HepG2 (cell line): ENCODE measurements around the gene AK8. TPM values are rescaled to one million over a fixed set of nuclear protein-coding genes. Genes with fewer than 3 reads are reported as not detected.

Source experiments
- ATAC-seq: fragments of 200-7000 bp; cut with Tn5 transposase; 3 replicates; pipeline ENCODE4 v1.9.1; 2020; ENCODE audit warnings: mild to moderate bottlenecking, moderate library complexity
- BruUV-seq: library from RNA; stranded (reverse); fragments of 400-500 nt; replicated peaks from 2 replicates; lab custom pipeline; 2021; lab: Mats Ljungman, UMichigan
- CTCF ChIA-PET: fragments of 300-600 bp; formaldehyde crosslinking; extraction: SDS; loops from one replicate; lab custom pipeline; 2021; ENCODE audit warnings: low total read pairs, inconsistent platforms, low intra/inter-chr PET ratio; lab: Yijun Ruan, JAX
- POLR2A ChIA-PET: fragments of 350-600 bp; sonication (Branson Sonifier 250); formaldehyde crosslinking; loops from one replicate; lab custom pipeline; 2020; ENCODE audit warnings: antibody characterized with exemption, inconsistent platforms; lab: Yijun Ruan, JAX
- DNase-seq: peaks from one replicate; pipeline ENCODE4 v3.0.0-alpha.2; 2015; ENCODE audit warnings: low spot score
- FAIRE-seq: peaks from 3 replicates; lab custom pipeline; 2011; peaks lifted over from hg19 to GRCh38; lab: Jason Lieb, UNC
- H2AFZ ChIP-seq: one replicate; pipeline ENCODE4 v1.6.1; 2011; ENCODE audit warnings: low read length, inconsistent platforms
- H3K27ac ChIP-seq: fragments of 300-600 bp; 3 replicates; pipeline ENCODE4 v1.8.0; 2011; ENCODE audit warnings: mixed run types, mild to moderate bottlenecking, mixed read lengths, low read length, inconsistent platforms; ENCODE audit not compliant: insufficient read depth; ENCODE audit errors: extremely low read length
- H3K27me3 ChIP-seq, 2 experiments: fragments of 200-600 bp in 1 of 2; 2 replicates in 1 of 2; 3 replicates in 1 of 2; pipeline versions ENCODE4 v1.6.0 to v1.8.0; 2011; ENCODE audit warnings: low read length in 2 of 2, mild to moderate bottlenecking in 2 of 2, moderate library complexity in 2 of 2, inconsistent platforms in 1 of 2; ENCODE audit not compliant: insufficient read depth in 2 of 2, control insufficient read depth in 1 of 2
- H3K36me3 ChIP-seq, 2 experiments: fragments of 200-600 bp in 1 of 2; replicated peaks in 1 of 2; 2 replicates in 1 of 2; 3 replicates in 1 of 2; pipeline versions ENCODE4 v1.5.1 to v1.8.0; 2011; ENCODE audit warnings: low read length in 2 of 2, inconsistent platforms in 1 of 2; ENCODE audit not compliant: insufficient read depth in 2 of 2, control insufficient read depth in 1 of 2
- H3K4me1 ChIP-seq: 2 replicates; pipeline ENCODE4 v1.5.1; 2012; ENCODE audit warnings: low read length, inconsistent platforms; ENCODE audit not compliant: insufficient read depth
- H3K4me2 ChIP-seq: 2 replicates; pipeline ENCODE4 v1.6.0; 2011; ENCODE audit warnings: low read depth, low read length, inconsistent platforms
- H3K4me3 ChIP-seq, 3 experiments: fragments of 200-600 bp in 1 of 3; sonication (generic), shearing (Covaris generic) in 1 of 3; replicated peaks in 1 of 3; 2 replicates each; pipeline ENCODE4 v1.5.1; 2011 to 2016; ENCODE audit warnings: low read length in 3 of 3, inconsistent platforms in 2 of 3, low read depth in 2 of 3, mild to moderate bottlenecking in 2 of 3, control low read depth in 1 of 3, mixed read lengths in 1 of 3; ENCODE audit not compliant: insufficient read depth in 1 of 3
- H3K79me2 ChIP-seq: one replicate; pipeline ENCODE4 v1.6.1; 2011; ENCODE audit warnings: low read length, inconsistent platforms; ENCODE audit not compliant: insufficient read depth
- H3K9ac ChIP-seq: 2 replicates; pipeline ENCODE4 v1.6.0; 2011; ENCODE audit warnings: mild to moderate bottlenecking, low read depth, low read length, inconsistent platforms; ENCODE audit not compliant: insufficient read depth
- H3K9me3 ChIP-seq: 2 replicates; pipeline ENCODE4 v1.5.1; 2012; ENCODE audit warnings: mild to moderate bottlenecking, low read length
- H4K20me1 ChIP-seq: 2 replicates; pipeline ENCODE4 v1.6.0; 2011; ENCODE audit warnings: inconsistent platforms, mild to moderate bottlenecking, low read length, moderate library complexity; ENCODE audit not compliant: insufficient read depth
- HOXA7 ChIP-seq: sonication (generic); formaldehyde crosslinking; IDR thresholded peaks from 2 replicates; pipeline ENCODE4 v1.8.1; 2022; ENCODE audit warnings: mild to moderate bottlenecking, missing genetic modification reagents, moderate library complexity
- MLX ChIP-seq: IDR thresholded peaks from 2 replicates; pipeline ENCODE4 v1.6.1; 2016
- ZNF687 ChIP-seq: sonication (generic); formaldehyde crosslinking; IDR thresholded peaks from 2 replicates; pipeline ENCODE4 v1.5.1; 2020; ENCODE audit warnings: mild to moderate bottlenecking, missing genetic modification reagents, moderate library complexity
- WGBS: methylation state at CpG from one replicate; pipeline ENCODE4 v1.1.6; 2017; ENCODE audit warnings: low lambda C conversion rate; 5-methylcytosine and 5-hydroxymethylcytosine counted together
- in situ Hi-C: cut with HindIII; loops from 2 replicates; pipeline ENCODE4 v1.10.0; 2017; ENCODE audit warnings: low pct_unique_long_range_greater_than_20kb; ENCODE audit not compliant: extremely low pct_ligation_motif_present
- intact Hi-C: fragments of 100-400 bp; cut with micrococcal nuclease; formaldehyde crosslinking; loops from one replicate; pipeline ENCODE4 v1.10.0; 2022; ENCODE audit not compliant: unreplicated experiment
- polyA plus RNA-seq, 8 experiments: library from polyadenylated mRNA; depleted of rRNA in 3 of 8; stranded (reverse) in 7 of 8; unstranded in 1 of 8; fragments of >200 nt; fragmentation: Illumina TruSeq in 4 of 8; extraction: Trizol in 4 of 8; gene quantifications; 2 replicates each; pipeline versions ENCODE4 v1.2.1 to v1.2.3, GENCODE V29; 2011 to 2016; ENCODE audit warnings: low read depth in 4 of 8, missing spikeins in 1 of 8, mixed read lengths in 1 of 8; ENCODE audit not compliant: insufficient read depth in 1 of 8
- total RNA-seq, 5 experiments: library from RNA; depleted of rRNA; stranded (reverse); fragments of >200 nt; fragmentation: Illumina TruSeq; extraction: Trizol; gene quantifications; 2 replicates each; pipeline ENCODE4 v1.2.3, GENCODE V29; 2016; ENCODE audit warnings: low read depth in 1 of 5

AK8 gene
- total and polyA plus RNA-seq, 2 of the 13 experiments (the other 11 are each of a cell fraction or from before 2014, with no cell fraction given): 0.11 TPM; not detected in 1

- Histone ChIP-seq H3K4me2 (no peak overlapping the region), H3K79me2 (no peaks in the 10 kb centered on the region), H3K4me3 (no peak overlapping the region), H3K27me3 (peaks cover 3 to 33% of the 10 kb centered on the region in 2 experiments; a peak in 3 of 5 replicates), H2AFZ (no peak overlapping the region), H3K4me1 (no peaks in the 10 kb centered on the region), H3K36me3 (no peaks in the 10 kb centered on the region), H3K9me3 (no peaks in the 10 kb centered on the region), H3K9ac (no peak overlapping the region), H4K20me1 (no peaks in the 10 kb centered on the region), H3K27ac (no peak overlapping the region)
- DNase-seq (no peak), FAIRE-seq (no peak), ATAC-seq (no peak)
- in situ Hi-C loops: no loop called here
- ChIA-PET POLR2A (no interaction called here), CTCF (no interaction called here)
- WGBS: 55% methylated on average over 11 of the region's 22 CpGs
- intact Hi-C loops: no loop called here
- no TSS peak for BruUV-seq
- TF ChIP-seq ZNF687 (CRISPR knock-in tag) (0 out of 2 replicates have a peak, but pooled peaks have one; percentile 19), HOXA7 (CRISPR knock-in tag) (no peak), MLX (CRISPR knock-in tag) (no peak)
- TF ChIP-seq, all 625 proteins: peak for 1
Measured at GRCh38 chr9:132733260-132733815, 144.7 kb downstream of the AK8 start.
